ENCODE measurements around the gene BDH1.

BDH1 gene

GRCh38 chr3:197471221-197472010 lies 84.4 kb downstream of the BDH1 start:
- no peaks in the 10 kb centered on the region for H3K79me2 ChIP-seq (ENCODE audit: insufficient read depth, low read length)
- no peaks in the 10 kb centered on the region for H3F3A ChIP-seq (ENCODE audit: low read depth)
- no peak overlapping the region for H3K9ac ChIP-seq (ENCODE audit: low read depth, low read length, poor library complexity, severe bottlenecking)
- H3K9me2 ChIP-seq (replicated peaks; ENCODE audit: low read depth, low read length) = no peaks in the 10 kb centered on the region
- no peak overlapping the region for H3K4me2 ChIP-seq (ENCODE audit: low read depth, low read length, poor library complexity, severe bottlenecking)
- TF ChIP-seq, protein P1, sequence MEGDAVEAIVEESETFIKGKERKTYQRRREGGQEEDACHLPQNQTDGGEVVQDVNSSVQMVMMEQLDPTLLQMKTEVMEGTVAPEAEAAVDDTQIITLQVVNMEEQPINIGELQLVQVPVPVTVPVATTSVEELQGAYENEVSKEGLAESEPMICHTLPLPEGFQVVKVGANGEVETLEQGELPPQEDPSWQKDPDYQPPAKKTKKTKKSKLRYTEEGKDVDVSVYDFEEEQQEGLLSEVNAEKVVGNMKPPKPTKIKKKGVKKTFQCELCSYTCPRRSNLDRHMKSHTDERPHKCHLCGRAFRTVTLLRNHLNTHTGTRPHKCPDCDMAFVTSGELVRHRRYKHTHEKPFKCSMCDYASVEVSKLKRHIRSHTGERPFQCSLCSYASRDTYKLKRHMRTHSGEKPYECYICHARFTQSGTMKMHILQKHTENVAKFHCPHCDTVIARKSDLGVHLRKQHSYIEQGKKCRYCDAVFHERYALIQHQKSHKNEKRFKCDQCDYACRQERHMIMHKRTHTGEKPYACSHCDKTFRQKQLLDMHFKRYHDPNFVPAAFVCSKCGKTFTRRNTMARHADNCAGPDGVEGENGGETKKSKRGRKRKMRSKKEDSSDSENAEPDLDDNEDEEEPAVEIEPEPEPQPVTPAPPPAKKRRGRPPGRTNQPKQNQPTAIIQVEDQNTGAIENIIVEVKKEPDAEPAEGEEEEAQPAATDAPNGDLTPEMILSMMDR (conservative IDR thresholded peaks at IDR 0.05; ENCODE audit: low read length) = no peak
- no peak for TF ChIP-seq EZH2phosphoT487 (IDR thresholded peaks at IDR 0.05; ENCODE audit: borderline replicate concordance)
- H2AFZ ChIP-seq (ENCODE audit: low read length) = no peak overlapping the region
- H3K9me3 ChIP-seq (ENCODE audit: insufficient read depth, low read depth, low read length) = no peaks in the 10 kb centered on the region
- H3K27me3 ChIP-seq (ENCODE audit: insufficient read depth, low read length, poor library complexity, severe bottlenecking) = no peaks in the 10 kb centered on the region
- no peak overlapping the region for H3K4me3 ChIP-seq (ENCODE audit: low read length, poor library complexity, severe bottlenecking)
- no peaks in the 10 kb centered on the region for H3K4me1 ChIP-seq (ENCODE audit: insufficient read depth, low read length, poor library complexity, severe bottlenecking)
- no peaks in the 10 kb centered on the region for H4K20me1 ChIP-seq (ENCODE audit: insufficient read depth, low read length, poor library complexity, severe bottlenecking)
- H3K36me3 ChIP-seq (ENCODE audit: insufficient read depth, low read length) = no peaks in the 10 kb centered on the region

- no peaks in the 10 kb centered on the region for H3K27me3 ChIP-seq (ENCODE audit: insufficient read depth, low read length, poor library complexity, severe bottlenecking)
- H3F3A ChIP-seq (ENCODE audit: low read depth) = no peaks in the 10 kb centered on the region
- H2AFZ ChIP-seq (ENCODE audit: low read length) = no peak overlapping the region
- H3K9ac ChIP-seq (ENCODE audit: low read depth, low read length, poor library complexity, severe bottlenecking) = no peak overlapping the region
- H3K9me3 ChIP-seq (ENCODE audit: insufficient read depth, low read depth, low read length) = no peaks in the 10 kb centered on the region
- H4K20me1 ChIP-seq (ENCODE audit: insufficient read depth, low read length, poor library complexity, severe bottlenecking) = no peaks in the 10 kb centered on the region
- H3K36me3 ChIP-seq (ENCODE audit: insufficient read depth, low read length) = no peaks in the 10 kb centered on the region
- H3K4me3 ChIP-seq (ENCODE audit: low read length, poor library complexity, severe bottlenecking) = no peak overlapping the region
- H3K9me2 ChIP-seq (replicated peaks; ENCODE audit: low read depth, low read length) = no peaks in the 10 kb centered on the region
- TF ChIP-seq, protein P1 (conservative IDR thresholded peaks at IDR 0.05; ENCODE audit: low read length) = no peak
- no peak for TF ChIP-seq EZH2phosphoT487 (IDR thresholded peaks at IDR 0.05; ENCODE audit: borderline replicate concordance)
- H3K4me2 ChIP-seq (ENCODE audit: low read depth, low read length, poor library complexity, severe bottlenecking) = no peak overlapping the region
- no peaks in the 10 kb centered on the region for H3K79me2 ChIP-seq (ENCODE audit: insufficient read depth, low read length)
- peaks cover under 1% of the 10 kb centered on the region for H3K4me1 ChIP-seq (ENCODE audit: insufficient read depth, low read length, poor library complexity, severe bottlenecking)
Measured at GRCh38 chr3:197468866-197469382, 86.8 kb downstream of the BDH1 start.

DNA sequence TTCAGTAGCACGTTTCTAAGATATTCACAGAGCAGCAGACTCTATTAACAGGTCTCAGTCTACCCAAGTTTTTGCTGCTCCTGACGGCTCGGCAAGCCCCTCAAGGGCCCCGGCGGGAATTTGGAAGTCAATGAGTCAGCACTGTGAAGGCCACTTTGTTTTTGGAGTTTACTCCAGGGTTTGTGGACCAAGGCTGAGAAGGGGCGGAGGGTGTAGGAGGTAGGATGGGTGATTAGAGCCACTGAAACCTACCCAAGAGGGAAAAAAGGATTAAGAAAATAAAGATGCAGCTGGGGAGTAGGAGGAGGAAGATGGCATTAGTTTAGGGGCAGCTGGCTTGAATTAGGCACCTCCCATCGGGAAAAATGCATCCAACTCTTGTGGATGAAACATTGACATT lies 87.6 kb downstream of the BDH1 start:
- TF ChIP-seq EZH2phosphoT487 (IDR thresholded peaks at IDR 0.05; ENCODE audit: borderline replicate concordance) = no peak
- TF ChIP-seq, protein P1 (conservative IDR thresholded peaks at IDR 0.05; ENCODE audit: low read length) = no peak
- no peaks in the 10 kb centered on the region for H3K27me3 ChIP-seq (ENCODE audit: insufficient read depth, low read length, poor library complexity, severe bottlenecking)

More for the DNA sequence above, 87.6 kb downstream of the BDH1 start:
- Histone ChIP-seq H2AFZ (ENCODE audit: low read length) (no peak overlapping the region), H4K20me1 (ENCODE audit: insufficient read depth, low read length, poor library complexity, severe bottlenecking) (no peaks in the 10 kb centered on the region), H3K4me2 (ENCODE audit: low read depth, low read length, poor library complexity, severe bottlenecking) (no peak overlapping the region), H3K9me2 (replicated peaks; ENCODE audit: low read depth, low read length) (no peaks in the 10 kb centered on the region), H3K9ac (ENCODE audit: low read depth, low read length, poor library complexity, severe bottlenecking) (no peak overlapping the region), H3K79me2 (ENCODE audit: insufficient read depth, low read length) (no peaks in the 10 kb centered on the region), H3K4me1 (ENCODE audit: insufficient read depth, low read length, poor library complexity, severe bottlenecking) (peaks cover 6% of the 10 kb centered on the region), H3K36me3 (ENCODE audit: insufficient read depth, low read length) (no peaks in the 10 kb centered on the region), H3F3A (ENCODE audit: low read depth) (0 out of 2 replicates have a peak, but pooled peaks cover 4% of the 10 kb centered on the region), H3K9me3 (ENCODE audit: insufficient read depth, low read depth, low read length) (no peaks in the 10 kb centered on the region), H3K4me3 (ENCODE audit: low read length, poor library complexity, severe bottlenecking) (no peak overlapping the region)
